ENCODE measurements around the gene BBS7.

DNA sequence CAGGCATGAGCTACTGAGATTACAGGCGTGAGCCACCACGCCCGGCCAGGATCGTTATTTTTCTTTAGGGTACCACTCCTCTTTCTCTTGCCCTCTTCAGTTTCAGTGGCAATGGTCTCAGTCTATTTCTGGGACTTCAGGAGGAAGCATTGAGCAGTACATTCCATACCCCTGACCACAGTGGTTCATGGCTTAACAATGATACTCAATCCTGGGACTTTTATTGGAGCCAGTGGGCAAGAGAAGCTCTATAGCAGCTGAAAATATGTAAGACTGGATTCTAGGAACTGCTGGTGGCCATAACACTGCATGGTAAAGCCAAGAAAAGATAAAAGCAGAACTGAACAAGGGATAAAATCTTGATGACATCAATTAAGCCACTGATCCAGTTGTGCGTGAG lies 40.8 kb downstream of the BBS7 start:
- no peak for TF ChIP-seq ZNF133 (CRISPR knock-in tag; IDR thresholded peaks at IDR 0.05)
- no peak for TF ChIP-seq POLR2A (conservative IDR thresholded peaks at IDR 0.05)
- TF ChIP-seq KAT2B (IDR thresholded peaks at IDR 0.05; ENCODE audit: low read depth, low read length) = no peak
- TF ChIP-seq ZFP1 (CRISPR knock-in tag; IDR thresholded peaks at IDR 0.05) = no peak
- TF ChIP-seq CEBPG (CRISPR knock-in tag; IDR thresholded peaks at IDR 0.05) = no peak
- no peak for TF ChIP-seq CEBPG (tag; conservative IDR thresholded peaks at IDR 0.05 in 1 of 2, IDR thresholded peaks at IDR 0.05 in 1 of 2)
- TF ChIP-seq GATAD2A (IDR thresholded peaks at IDR 0.05) = no peak
